NCI-H2227 (cell line): ENCODE data around the gene HIVEP1.

ENCODE experiments used
- DNase-seq: peaks from one replicate; lab custom pipeline; 2025; ENCODE audit not compliant: unreplicated experiment; lab: John Stamatoyannopoulos, UW

Gene HIVEP1

DNA sequence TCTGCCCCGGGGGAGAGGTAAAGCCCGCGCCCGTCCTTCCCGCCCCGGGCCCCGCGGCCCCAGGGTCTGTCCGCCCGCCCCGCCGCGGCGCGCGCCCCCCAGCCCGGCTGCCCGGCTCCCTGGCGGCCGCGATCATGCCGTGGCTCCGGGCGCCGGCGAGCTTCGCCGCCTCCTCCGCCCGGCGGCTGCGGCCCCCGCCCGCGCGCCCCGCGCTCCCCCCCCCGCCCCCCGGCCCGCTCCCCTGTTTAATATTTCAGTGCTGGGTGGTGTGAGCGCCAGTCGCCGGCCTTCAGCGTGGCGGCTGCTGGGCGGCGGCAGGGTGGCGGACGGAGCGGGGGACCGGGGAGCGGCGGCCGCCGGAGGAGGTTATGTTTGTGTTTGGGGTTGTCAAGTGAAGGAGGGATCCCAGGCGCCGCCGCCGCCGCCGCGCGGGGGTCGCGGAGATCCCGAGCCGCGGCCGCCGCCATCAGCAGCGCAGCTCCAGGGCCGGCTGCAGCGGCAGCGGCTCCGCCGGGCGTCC is at the start of gene HIVEP1:
TSS of gene HIVEP1 (plus strand) at position 275 of the 520 bp plus-strand sequence. CDS start 3,317 bp downstream, outside the sequence.
- DNase-seq: no peak

DNA sequence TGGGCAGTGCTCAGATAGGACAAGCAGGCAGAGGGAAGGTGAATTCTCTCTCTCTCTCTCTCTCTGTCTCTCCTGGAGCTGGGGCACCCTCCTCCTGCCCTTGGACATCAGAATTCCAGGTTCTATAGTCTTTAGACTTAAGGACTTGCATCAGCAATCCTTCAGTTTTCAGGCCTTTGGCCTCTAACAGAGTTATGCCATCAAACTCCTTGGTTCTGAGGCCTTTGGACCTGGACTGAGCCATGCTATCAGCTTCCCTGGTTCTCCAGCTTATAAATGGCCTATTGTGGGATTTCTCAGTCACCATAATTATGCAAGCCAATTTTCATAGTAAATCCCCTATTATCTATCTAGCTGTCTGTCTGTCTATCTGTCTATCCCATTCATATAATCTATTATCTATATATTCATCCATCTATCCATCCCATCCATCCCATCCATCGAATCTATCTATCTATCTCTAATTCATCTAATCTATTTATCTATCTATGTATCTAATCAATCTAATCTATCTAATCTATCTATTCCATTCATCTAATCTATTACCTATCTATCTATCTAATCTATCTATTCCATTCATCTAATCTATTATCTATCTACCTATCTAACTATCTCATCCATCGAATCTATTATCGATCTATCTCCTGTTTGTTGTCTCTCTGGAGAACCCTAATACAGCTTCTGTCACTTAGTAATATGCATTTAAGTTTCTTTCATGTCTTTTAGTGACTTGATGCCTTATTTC is 48.2 kb upstream of the HIVEP1 start:
- no peak for DNase-seq

DNA sequence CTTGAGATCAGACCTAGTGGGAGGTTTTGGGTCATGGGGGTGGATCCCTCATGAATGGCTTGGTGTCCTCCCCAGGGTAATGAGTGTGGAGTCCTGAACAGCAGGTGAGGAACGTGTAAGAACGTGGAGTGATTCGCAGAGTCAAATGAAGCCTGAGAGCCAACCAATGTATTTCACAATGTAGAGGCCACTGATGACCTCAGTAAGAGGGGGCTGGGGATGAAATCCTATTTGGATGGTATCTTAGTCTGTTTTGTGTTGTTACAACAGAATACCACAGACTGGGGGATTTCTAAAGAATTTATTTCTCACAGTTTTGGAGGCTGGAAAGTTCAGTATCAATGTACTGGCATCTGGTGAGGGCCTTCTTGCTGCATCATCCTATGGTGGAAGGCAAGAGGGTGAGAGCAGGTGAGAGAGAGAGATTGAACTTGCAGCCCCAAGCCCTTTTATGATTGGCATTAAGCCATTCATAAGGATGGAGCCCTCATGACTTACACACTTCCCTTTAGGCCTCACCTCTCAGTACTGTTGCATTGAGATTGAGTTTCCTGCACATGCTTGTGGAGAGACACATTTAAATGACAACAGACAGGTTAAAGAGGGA is 47.3 kb upstream of the HIVEP1 start:
- DNase-seq: no peak

DNA sequence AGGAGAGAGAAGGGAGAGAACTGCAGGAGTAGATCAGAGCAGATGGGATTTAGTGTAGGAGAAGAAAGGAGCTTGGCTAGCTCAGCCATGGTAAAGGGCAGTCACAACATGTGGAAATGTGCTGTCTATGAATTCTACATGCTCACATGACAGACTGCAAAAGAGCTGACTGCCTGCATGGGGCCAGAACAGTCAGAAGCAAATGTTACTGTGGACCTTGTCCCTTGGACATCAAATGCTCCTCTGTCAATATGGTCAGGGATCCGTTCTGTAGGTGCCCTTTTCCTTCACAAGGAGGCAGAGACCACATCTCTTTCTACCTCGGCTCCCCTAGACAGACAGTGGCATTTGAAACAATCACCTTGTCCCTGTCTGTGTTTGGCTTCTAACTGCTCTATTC is 46.6 kb upstream of the HIVEP1 start:
- no peak for DNase-seq

- no peak for DNase-seq
Observed at GRCh38 chr6:11968241-11968806, 43.8 kb upstream of the HIVEP1 start.

DNA sequence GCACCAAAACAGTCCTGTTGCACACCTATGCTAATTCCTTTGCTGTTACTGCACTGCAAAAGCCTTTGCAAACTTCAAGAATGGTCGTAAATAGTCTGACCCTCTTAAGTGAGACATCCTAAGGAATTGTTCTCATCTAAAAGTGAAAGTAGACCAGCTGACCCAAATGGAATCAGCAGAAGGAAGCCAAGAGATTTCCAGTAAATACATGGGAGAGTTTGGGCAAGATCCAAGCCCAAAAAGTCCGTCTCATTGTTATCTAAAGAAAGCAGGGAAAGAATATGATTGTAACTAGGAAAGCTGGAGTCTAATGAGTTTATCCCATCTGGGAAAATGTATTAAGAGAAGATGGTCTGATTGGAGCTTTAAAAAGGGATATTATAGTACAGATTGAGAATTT is 43.0 kb upstream of the HIVEP1 start:
- DNase-seq: no peak

- no peak for DNase-seq
Observed at GRCh38 chr6:11970114-11970513, 42.0 kb upstream of the HIVEP1 start.

DNA sequence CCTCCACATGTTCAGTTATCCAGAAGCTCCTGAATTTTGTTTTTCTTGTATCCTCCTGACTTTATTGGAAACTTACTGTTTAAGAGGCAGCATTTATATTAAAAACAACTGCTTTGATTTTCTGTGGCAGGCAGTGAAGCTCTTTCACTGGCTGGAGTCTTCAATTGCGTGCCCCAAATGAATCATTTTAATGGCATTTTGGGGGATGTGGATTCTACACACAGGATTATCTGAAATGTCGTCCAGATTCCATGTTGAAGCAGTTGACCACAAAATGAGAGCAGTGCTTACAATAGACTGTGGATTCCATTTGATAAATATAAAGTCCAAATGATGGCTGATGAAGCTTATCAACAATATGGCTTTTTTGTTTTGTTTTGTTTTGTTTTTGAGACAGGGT is 41.0 kb upstream of the HIVEP1 start:
- no peak for DNase-seq

DNA sequence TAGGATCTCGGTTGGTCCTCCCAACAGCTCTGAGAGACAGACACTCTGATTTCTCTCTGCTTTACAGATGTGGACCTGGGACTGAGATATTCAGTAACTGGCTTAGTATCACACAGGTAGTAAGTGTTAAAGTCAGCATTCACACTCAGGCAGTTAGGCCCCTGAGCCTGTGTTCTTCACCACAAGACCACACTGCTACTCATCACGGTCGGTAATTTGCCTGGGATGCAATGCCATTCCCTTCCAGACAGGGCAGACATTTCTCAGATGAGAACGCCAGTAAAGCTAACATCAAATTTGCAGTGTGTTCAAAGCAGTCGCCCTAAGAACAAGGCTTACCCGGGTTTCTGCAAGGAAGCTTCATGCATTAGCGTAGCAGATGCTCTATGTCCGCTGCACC is 39.8 kb upstream of the HIVEP1 start:
- DNase-seq: no peak

GRCh38 chr6:11972806-11973205 is 39.3 kb upstream of the HIVEP1 start:
- no peak for DNase-seq

GRCh38 chr6:11973238-11973637 is 38.9 kb upstream of the HIVEP1 start:
- DNase-seq: no peak

- DNase-seq: no peak
Observed at GRCh38 chr6:11974089-11974488, 38.0 kb upstream of the HIVEP1 start.

- DNase-seq: no peak
Observed at GRCh38 chr6:11975353-11975977, 36.6 kb upstream of the HIVEP1 start.

GRCh38 chr6:11976489-11976888 is 35.6 kb upstream of the HIVEP1 start:
- DNase-seq: no peak

DNA sequence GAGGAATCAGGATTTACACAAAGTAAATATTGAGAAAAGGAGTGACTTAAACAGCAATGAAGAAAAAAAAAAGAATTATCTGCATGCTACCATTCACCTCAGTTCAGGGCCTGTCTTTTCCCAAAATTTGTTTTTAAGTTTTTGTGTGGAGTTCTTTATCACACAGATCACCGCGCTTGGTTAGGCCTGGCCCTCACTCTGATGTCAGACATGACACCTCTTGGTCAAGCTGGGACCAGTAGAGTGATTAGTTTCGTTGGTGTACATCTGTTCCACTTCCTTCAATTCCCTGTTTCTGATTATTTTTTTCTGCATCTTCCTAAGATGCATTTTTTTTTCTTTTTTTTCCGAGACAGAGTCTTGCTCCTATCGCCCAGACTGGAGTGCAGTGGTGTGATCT is 34.9 kb upstream of the HIVEP1 start:
- no peak for DNase-seq

GRCh38 chr6:11977738-11978137 is 34.4 kb upstream of the HIVEP1 start:
- DNase-seq: no peak

DNA sequence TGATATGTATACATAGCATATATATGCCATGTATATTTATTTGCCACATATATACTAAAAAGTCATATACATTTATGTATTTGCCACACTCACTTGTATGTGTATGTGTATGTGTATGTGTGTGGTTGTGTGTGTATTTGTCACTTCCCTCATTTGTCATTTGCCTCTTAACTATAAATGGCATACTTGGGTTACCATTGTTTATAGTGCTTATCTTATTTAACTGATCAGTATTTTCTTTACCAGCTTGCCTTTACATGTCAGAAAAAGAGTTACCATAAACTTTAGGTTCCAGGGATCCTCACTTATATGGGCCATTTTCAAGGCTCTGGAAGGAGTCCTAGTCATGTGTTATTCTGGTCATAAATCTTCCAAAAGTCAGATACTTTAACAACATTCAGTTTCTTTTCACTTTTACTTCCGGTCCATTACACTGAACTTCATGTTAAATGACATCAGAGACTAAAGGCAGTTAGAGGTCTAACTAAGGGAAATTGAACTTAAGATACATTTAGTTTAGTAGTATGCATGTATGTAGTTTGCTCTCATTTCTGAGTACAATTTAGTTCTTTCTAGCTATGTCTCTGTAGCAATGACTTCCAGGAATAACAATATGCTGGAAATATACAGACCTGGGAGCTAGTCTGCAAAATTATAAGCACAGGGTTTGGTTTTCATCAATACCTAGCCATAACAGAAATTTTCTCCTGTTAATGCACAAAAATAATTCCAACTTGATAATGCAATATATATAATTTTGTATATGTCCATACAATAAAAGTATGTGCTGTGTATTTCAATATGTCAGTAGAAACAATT is 33.7 kb upstream of the HIVEP1 start:
- DNase-seq: no peak

DNA sequence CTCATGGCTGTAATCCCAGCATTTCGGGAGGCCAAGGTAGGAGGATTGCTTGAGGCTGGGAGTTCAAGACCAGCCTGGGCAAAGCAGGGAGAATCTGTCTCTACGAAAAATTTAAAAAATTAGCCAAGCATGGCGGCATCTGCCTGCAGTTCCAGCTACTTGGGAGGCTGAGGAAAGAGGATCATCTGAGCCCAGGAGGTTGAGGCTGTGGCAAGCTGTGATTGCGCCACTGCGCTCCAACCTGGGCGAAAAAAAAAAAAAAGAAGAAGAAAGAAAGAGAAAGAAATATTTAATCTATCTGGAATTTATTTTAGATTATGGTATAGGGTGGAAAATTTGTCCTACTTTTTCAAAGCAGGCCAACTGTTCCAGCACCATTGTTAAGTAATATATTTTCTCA is 32.2 kb upstream of the HIVEP1 start:
- no peak for DNase-seq

DNA sequence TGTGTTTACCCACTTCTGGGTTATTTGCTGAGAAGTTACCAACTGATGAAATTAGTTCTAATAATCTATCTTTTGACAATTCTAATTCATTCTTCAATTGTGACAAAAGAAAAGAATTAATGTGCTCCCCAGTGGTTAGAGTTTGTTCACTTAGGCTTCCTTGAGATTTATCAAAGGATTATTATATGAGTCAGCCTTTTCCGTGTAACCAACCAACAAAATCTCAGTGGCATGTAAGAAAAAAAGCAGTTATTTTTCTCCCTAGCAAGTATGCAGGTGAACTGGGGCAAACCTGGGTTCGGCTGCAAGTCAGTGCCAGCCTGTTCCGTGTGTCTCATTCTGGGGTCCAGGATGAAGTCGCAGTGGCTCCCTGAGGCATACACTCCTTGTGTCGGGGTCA is 28.8 kb upstream of the HIVEP1 start:
- DNase-seq: no peak

DNA sequence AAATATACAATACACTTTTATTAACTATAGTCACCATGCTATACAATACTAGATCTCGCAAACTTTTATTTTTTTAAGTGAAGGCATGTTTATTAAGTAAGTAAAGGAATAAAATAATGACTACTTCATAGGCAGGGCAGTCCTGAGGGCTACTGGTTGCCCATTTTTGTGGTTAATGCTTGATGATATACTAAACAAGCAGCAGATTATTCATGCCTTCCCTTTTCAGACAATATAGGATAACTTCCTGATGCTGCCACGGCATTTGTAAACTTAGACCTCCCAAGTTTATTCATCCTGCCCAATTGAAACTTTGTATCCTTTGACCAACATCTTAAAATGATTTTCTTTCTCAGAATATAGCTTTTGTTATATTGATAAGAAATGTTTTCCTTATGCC is 24.7 kb upstream of the HIVEP1 start:
- no peak for DNase-seq

DNA sequence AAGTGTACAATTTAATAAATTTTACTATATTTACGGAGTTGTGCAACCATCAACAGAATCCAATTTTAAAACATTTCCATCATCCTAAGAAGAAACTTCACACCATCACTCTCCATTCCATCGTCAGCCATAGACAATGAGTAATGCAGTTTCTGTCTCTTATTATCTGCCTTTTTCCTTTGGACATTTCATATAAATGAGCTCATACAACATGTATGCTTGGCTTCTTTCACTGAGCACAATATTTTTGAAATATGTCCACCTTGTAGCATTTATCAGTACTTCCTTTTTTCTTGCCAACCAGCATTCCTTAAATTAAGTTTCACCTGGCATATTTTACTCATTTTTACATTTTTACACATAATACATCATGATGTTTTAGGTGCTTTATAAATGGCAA is 22.7 kb upstream of the HIVEP1 start:
- no peak for DNase-seq
